ENCODE data around the gene OBI1. TPM values are rescaled to one million over a fixed set of nuclear protein-coding genes. Genes with fewer than 3 reads are reported as not detected.

The OBI1 gene
- total and polyA plus RNA-seq, 9 of the 15 experiments (the other 6 are each of a cell fraction or from before 2014, with no cell fraction given) = 8.7 to 18.4 (median 14.2) TPM

DNA sequence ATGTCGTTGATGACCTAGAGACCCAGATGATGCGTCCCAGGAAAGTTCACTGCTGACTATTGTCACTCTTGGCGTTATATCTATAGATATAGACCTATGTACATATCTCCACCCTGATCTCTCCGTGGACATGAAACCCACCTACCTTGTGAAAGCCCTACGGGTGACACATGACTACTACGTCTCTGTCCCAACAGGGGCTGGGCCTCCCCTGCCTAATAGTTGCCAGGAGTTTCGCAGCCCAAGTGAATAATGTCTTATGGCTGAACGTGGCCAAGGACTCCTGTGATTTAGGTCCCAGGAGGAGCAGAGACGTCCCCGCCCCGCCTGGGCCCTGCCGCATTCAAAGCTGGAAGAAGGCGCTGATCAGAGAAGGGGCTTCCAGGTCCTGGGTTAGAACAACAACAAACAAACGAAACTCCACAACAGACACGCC is 50.7 kb downstream of the OBI1 start:
- Histone ChIP-seq H3K9me3 (replicated peaks; ENCODE audit: control insufficient read depth, insufficient read depth, low read depth, low read length) (no peaks in the 10 kb centered on the region), H3K36me3 (ENCODE audit: control insufficient read depth, insufficient read depth, low read length) (no peaks in the 10 kb centered on the region), H3K27me3 (ENCODE audit: control insufficient read depth in 2 of 2, insufficient read depth in 2 of 2, low read length in 2 of 2) (no peaks in the 10 kb centered on the region), H2AFZ (ENCODE audit: low read depth, low read length) (no peak overlapping the region), H4K20me1 (replicated peaks; ENCODE audit: control insufficient read depth, insufficient read depth, low read length) (no peaks in the 10 kb centered on the region), H3K9ac (ENCODE audit: insufficient read depth in 1 of 2, low read depth in 2 of 2, low read length in 2 of 2) (no peak overlapping the region), H3K9me1 (ENCODE audit: control insufficient read depth, insufficient read depth, low read length) (no peaks in the 10 kb centered on the region), H3K79me2 (ENCODE audit: control insufficient read depth, insufficient read depth, low read length) (no peaks in the 10 kb centered on the region), H3K4me1 (replicated peaks in 1 of 2; ENCODE audit: control insufficient read depth in 2 of 2, insufficient read depth in 2 of 2, low read length in 2 of 2) (peaks cover 7% of the 10 kb centered on the region in 2 experiments; a peak in 3 of 5 replicates), H3K27ac (ENCODE audit: extremely low read depth, low read depth, low read length) (no peak overlapping the region), H3K4me2 (ENCODE audit: insufficient read depth, low read length) (no peak overlapping the region), H3K4me3 (no peak overlapping the region)
- CTCF ChIA-PET (ENCODE audit: low intra/inter-chr PET ratio) = no interaction called here
- POLR2A ChIA-PET = interaction anchor here (0.7 to 1.0 kb wide), 2 partner anchors 13 to 1356 kb away, joined by 3 read pairs; no protein-coding TSS in a partner anchor
- intact Hi-C loops (cut with micrococcal nuclease) (no loop called here), in situ Hi-C loops (cut with MboI) (no loop called here)
- ATAC-seq (no peak), DNase-seq (ENCODE audit: extremely low read depth in 1 of 4, low spot score in 3 of 4) (no peak), FAIRE-seq (no peak)
- no peak for TF ChIP-seq SIN3B (IDR thresholded peaks at IDR 0.05; ENCODE audit: low read depth)
- no peak for TF ChIP-seq SRSF9 (IDR thresholded peaks at IDR 0.05; ENCODE audit: borderline replicate concordance, low read depth, low read length)
- no peak for TF ChIP-seq ZNF696 (CRISPR knock-in tag; conservative IDR thresholded peaks at IDR 0.05)
- no peak for TF ChIP-seq ETV1 (tag; conservative IDR thresholded peaks at IDR 0.05; ENCODE audit: low read depth)
- TF ChIP-seq TBL1XR1 (IDR thresholded peaks at IDR 0.05; ENCODE audit: low read length in 2 of 2) = no peak
- no peak for TF ChIP-seq HDAC6 (IDR thresholded peaks at IDR 0.05; ENCODE audit: low read depth, low read length)
- no peak for TF ChIP-seq PCBP2 (IDR thresholded peaks at IDR 0.05; ENCODE audit: low read depth, low read length, poor library complexity, severe bottlenecking)
- no peak for TF ChIP-seq ZNF174 (CRISPR knock-in tag; IDR thresholded peaks at IDR 0.05)
- no peak for TF ChIP-seq CBFA2T3 (IDR thresholded peaks at IDR 0.05)
- no peak for TF ChIP-seq TEAD1 (CRISPR knock-in tag; IDR thresholded peaks at IDR 0.05)
- TF ChIP-seq NR3C1 (CRISPR knock-in tag; IDR thresholded peaks at IDR 0.05) = no peak
- no peak for TF ChIP-seq BCL6 (CRISPR knock-in tag; IDR thresholded peaks at IDR 0.05)
- no peak for TF ChIP-seq NFXL1 (CRISPR knock-in tag; IDR thresholded peaks at IDR 0.05)
- BruUV-seq (replicated peaks) = no TSS peak
- WGBS (ENCODE audit: insufficient coverage, low coverage, missing lambda C conversion rate) = 50% methylated on average over 11 of the region's 15 CpGs

Measured in K562 (cell line).